Jurkat, Clone E6-1 (cell line): ENCODE measurements around the gene SYCP2L.
"Not testable (repeated sequence)": the region's sequence is repeated elsewhere in the genome, so short reads cannot be mapped to it uniquely, and the experiment has no call there.

Experiments used
- DNase-seq: peaks from one replicate; pipeline ENCODE4 v3.0.0-alpha.2; 2011; ENCODE audit warnings: low read depth, low spot score
- H3K4me3 ChIP-seq: 2 replicates; pipeline ENCODE4 v1.5.1; 2011; ENCODE audit warnings: mild to moderate bottlenecking, low read length, control low read depth, moderate library complexity

SYCP2L gene

GRCh38 chr6:10947966-10948365 lies 61.1 kb downstream of the SYCP2L start:
- no peak for DNase-seq

DNA sequence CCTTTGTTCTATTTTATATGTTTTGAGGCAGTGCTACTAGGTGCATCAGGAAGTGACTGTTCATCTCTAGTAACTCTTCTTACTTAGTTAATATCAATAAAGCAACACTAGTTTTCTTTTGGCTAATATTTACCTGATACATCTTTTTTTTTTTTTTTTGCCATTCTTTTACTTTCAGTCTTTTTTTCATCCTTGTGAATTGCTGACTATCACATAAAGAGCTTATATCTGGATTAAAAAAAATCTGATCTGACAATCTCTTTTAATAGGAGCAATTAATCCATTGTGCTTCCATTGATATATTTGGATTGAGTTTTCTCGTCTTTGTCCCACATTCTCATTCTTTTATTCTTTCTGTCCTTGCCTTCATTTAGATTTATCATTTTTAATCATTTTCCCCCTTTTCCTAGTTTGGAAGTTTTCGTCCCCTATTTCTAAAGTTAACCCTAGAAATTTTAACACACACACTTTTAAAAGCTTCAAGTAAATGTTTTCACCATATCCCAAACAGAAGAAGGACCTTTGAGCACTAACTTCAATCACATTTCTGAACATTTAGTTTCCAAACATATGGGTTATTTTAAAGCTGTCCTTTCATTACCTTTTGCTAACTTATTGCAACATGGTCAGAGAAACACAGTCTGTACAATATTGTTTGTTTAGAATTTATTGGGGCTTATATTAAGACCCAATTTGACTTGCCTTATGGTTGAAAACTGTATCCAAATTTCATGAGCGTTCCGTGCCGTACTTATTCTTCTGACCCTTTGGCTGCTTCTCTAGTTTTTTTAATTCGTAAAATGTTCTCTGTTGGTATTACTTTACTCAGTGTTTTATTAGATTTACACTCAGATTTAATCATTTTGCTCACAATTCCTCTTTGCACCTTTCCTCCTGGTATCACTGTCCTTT lies 63.0 kb downstream of the SYCP2L start:
- no peak for DNase-seq

More at GRCh38 chr6:10947966-10948365, 61.1 kb downstream of the SYCP2L start:
- no peak overlapping the region for H3K4me3 ChIP-seq

GRCh38 chr6:10951675-10952282 lies 64.9 kb downstream of the SYCP2L start:
- DNase-seq, result peak; percentile 43
- H3K4me3 ChIP-seq, result no peak overlapping the region

More for the DNA sequence above, 63.0 kb downstream of the SYCP2L start:
- H3K4me3 ChIP-seq, result no peak overlapping the region

DNA sequence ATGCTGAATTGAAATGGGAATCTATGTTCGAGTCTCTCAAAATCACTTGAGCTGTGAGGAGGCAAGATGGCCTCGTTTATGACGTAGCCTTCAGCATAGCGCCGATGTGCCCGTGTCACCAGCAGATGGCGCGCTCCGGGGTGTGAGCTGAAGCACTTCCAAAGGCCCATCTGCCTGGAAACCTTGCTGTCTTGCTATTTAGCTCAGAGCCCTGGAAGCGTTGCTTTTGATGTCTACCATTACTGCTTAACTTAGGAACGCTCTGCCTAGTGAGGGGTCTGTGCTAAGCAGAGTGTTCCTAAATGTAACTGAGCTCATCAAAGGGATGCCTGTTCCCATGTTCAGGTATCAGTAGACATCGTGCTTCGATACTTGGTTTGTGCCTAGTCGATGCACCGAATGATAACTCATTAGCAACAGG lies 67.7 kb downstream of the SYCP2L start:
- DNase-seq, result peak; percentile 69

GRCh38 chr6:10956776-10957175 lies 69.9 kb downstream of the SYCP2L start:
- DNase-seq, result no peak
- H3K4me3 ChIP-seq, result no peak overlapping the region

More for the DNA sequence above, 67.7 kb downstream of the SYCP2L start:
- H3K4me3 ChIP-seq, result no peak overlapping the region

DNA sequence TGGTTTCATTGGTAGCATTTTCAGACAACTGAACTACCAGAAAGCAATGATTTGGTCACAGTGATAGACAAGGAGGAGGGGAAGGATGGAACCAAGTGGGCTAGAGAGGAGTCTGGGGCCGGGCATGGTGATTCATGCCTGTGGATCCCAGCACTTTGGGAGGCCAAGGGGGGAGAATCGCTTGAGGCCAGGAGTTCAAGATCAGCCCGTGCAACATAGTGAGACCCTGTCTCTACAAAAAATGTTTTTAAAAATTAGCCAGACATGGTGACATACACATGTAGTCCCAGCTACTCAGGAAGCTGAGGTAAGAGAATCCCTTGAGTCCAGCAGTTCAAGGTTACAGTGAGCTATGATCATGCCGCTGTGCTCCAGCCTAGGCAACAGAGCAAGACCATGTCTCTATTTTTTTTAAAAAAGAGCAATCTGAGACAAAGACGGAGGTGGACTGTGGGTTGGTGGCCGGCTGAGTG lies 70.6 kb downstream of the SYCP2L start:
- no peak for DNase-seq
- H3K4me3 ChIP-seq, result no peak overlapping the region

DNA sequence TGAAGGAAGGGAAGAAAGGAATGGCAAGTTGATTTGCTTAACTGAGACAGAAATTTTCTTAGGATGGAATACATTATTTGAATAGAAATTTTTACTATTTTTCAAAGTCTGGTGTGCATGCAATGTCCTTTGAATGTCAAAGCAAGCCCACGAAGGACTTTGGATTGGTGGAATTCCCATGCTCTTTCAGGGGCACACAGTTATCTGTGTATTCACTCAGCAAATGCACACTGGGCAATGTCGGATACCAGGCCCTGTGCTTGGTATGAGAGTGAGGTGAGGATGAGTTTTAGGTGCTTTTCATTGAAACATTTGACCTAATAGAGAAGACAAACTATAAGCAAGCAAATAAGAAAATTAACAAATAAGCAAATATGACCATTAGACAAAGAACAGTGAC lies 73.3 kb downstream of the SYCP2L start:
- no peak overlapping the region for H3K4me3 ChIP-seq
- DNase-seq, result no peak

- no peak for DNase-seq
- no peak overlapping the region for H3K4me3 ChIP-seq
Measured at GRCh38 chr6:10961837-10962236, 75.0 kb downstream of the SYCP2L start.

- H3K4me3 ChIP-seq, result no peak overlapping the region
- no peak for DNase-seq
Measured at GRCh38 chr6:10962673-10963072, 75.8 kb downstream of the SYCP2L start.

GRCh38 chr6:10963113-10963512 lies 76.3 kb downstream of the SYCP2L start:
- H3K4me3 ChIP-seq, result no peak overlapping the region
- no peak for DNase-seq

- no peak overlapping the region for H3K4me3 ChIP-seq
- DNase-seq, result no peak
Measured at GRCh38 chr6:10964684-10965083, 77.8 kb downstream of the SYCP2L start.

GRCh38 chr6:10968776-10969175 lies 81.9 kb downstream of the SYCP2L start:
- H3K4me3 ChIP-seq, result no peak overlapping the region
- DNase-seq, result no peak

- H3K4me3 ChIP-seq, result no peak overlapping the region
- no peak for DNase-seq
Measured at GRCh38 chr6:10970731-10971130, 83.9 kb downstream of the SYCP2L start.

DNA sequence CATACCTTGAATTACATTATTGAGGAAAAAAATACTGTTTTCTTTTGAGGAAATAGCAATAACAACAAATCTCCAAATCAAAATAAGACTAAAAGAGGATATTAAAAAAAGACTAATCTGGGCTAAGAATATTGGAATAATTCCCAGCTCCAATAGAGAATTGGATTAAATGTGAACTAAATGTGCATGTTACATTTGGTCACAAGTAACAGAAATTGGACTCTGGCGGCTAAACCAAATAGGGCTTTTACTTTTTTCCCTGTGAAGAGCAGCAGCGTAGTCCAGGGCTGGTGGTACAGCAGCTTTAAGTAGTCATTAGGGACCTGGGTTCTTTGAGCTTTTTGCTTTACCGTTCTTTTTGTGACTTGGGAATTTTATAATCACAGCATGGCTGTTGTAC lies 85.3 kb downstream of the SYCP2L start:
- no peak overlapping the region for H3K4me3 ChIP-seq
- no peak for DNase-seq

- DNase-seq, result no peak
- H3K4me3 ChIP-seq, result no peak overlapping the region
Measured at GRCh38 chr6:10976571-10976970, 89.7 kb downstream of the SYCP2L start.

DNA sequence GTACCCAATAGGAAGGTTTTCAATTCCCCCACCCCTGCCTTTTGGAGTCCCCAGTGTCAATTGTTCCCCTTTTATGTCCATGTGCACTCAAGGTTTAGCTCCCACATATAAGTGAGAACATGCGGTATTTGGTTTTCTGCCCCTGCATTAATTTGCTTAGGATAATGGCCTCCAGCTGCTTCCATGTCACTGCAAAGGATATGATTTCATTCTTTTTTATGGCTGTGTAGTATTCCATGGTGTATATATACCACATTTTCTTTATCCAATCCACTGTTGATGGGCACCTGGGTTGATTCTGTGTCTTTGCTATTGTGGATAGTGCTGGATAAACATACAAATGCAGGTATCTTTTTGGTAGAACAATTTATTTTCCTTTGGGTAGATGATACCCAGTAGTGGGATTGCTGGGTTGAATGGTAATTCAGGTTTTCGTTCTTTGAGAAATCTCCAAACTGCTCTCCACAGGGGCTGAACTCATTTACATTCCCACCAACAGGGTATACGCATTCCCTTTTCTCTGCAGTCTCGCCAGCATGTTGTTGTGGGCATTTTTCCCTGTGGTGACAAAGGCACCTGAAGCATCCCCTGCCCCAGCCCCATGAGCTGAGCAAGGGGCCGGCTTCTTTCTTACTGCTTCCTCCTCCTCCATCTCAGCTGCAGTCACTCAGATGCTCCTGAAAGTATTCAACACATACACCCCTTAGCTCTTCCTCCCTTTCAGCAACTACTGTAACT lies 90.5 kb downstream of the SYCP2L start:
- no peak overlapping the region for H3K4me3 ChIP-seq
- no peak for DNase-seq

GRCh38 chr6:10979603-10980002 lies 92.8 kb downstream of the SYCP2L start:
- no peak for DNase-seq
- H3K4me3 ChIP-seq, result no peak overlapping the region

GRCh38 chr6:10981409-10981808 lies 94.6 kb downstream of the SYCP2L start:
- no peak overlapping the region for H3K4me3 ChIP-seq
- no peak for DNase-seq

- not testable (repeated sequence) for H3K4me3 ChIP-seq, DNase-seq
Measured at GRCh38 chr6:10984959-10985358, 98.1 kb downstream of the SYCP2L start.

DNA sequence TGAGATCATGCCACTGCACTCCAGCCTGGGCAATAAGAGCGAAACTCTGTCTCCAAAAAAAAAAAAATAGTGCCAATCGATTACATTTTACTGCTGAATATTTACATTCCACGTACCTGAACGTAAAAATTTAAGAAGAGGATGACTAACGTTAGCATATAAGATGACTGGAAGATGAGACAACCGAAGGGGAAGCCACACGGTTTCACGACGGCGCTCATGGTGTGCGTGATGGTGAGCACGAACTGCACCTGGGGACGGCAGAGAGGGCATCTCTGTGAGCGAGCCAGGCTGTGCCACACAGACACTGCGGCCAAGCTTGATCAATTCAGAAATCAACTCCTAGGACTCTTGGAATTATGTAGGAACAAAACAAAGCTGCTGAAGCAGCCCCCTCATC lies 102.7 kb downstream of the SYCP2L start:
- DNase-seq, result no peak
- H3K4me3 ChIP-seq, result no peak overlapping the region
